ENCODE results near the gene RBM28. TPM values are rescaled to one million over a fixed set of nuclear protein-coding genes. Genes with fewer than 3 reads are reported as not detected.

RBM28 gene
- total RNA-seq, 1 experiment from 2014 or later = 54.1 TPM

DNA sequence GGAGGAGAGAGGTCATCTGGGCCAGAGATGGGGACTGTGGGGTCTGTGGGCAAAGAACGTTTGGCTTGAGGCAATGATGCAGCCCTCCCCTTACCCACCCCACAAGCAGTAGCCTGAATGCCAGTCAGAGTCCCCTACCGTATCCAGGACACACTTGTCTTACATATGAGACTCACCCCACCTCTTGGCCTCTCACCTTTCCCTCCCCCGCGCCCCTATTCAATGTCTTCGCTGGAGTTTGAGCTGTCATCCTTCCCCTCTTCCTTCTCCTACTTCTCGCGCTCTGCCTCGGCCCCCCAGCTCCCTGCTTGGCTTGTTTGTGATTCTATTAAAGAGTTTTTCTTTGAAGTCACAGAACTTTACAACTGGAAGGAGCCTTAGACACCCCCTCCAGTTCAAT, 8.9 kb upstream of the RBM28 start:
- Histone ChIP-seq H3K36me3 (ENCODE audit: control insufficient read depth, insufficient read depth, low read length) (no peaks in the 10 kb centered on the region), H3K27ac (ENCODE audit: low read length) (no peak overlapping the region), H3K9me3 (ENCODE audit: control insufficient read depth, insufficient read depth, low read depth, low read length) (no peaks in the 10 kb centered on the region), H3K4me1 (ENCODE audit: control insufficient read depth, insufficient read depth, low read length) (no peaks in the 10 kb centered on the region; the same call in 1 of the 2 replicates), H3K27me3 (ENCODE audit: control insufficient read depth, insufficient read depth, low read length) (no peaks in the 10 kb centered on the region), H3K4me3 (ENCODE audit: low read depth in 2 of 2, low read length in 2 of 2) (no peak overlapping the region)
- in situ Hi-C loops (cut with HindIII; ENCODE audit: low pct_unique_long_range_greater_than_20kb, low sequenced_read_pairs) = no loop called here
- ATAC-seq = no peak
- CTCF ChIA-PET = no interaction called here
- no TSS peak for BruUV-seq (replicated peaks)
- POLR2A ChIA-PET = no interaction called here
- TF ChIP-seq SIN3A (IDR thresholded peaks at IDR 0.05; ENCODE audit: borderline replicate concordance, insufficient read depth, low read depth, low read length) = no peak
- TF ChIP-seq TCF7L2 (IDR thresholded peaks at IDR 0.05; ENCODE audit: low read depth, low read length) = no peak
- TF ChIP-seq, protein P1, sequence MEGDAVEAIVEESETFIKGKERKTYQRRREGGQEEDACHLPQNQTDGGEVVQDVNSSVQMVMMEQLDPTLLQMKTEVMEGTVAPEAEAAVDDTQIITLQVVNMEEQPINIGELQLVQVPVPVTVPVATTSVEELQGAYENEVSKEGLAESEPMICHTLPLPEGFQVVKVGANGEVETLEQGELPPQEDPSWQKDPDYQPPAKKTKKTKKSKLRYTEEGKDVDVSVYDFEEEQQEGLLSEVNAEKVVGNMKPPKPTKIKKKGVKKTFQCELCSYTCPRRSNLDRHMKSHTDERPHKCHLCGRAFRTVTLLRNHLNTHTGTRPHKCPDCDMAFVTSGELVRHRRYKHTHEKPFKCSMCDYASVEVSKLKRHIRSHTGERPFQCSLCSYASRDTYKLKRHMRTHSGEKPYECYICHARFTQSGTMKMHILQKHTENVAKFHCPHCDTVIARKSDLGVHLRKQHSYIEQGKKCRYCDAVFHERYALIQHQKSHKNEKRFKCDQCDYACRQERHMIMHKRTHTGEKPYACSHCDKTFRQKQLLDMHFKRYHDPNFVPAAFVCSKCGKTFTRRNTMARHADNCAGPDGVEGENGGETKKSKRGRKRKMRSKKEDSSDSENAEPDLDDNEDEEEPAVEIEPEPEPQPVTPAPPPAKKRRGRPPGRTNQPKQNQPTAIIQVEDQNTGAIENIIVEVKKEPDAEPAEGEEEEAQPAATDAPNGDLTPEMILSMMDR (IDR thresholded peaks at IDR 0.05) = no peak
- no peak for TF ChIP-seq POLR2AphosphoS5 (IDR thresholded peaks at IDR 0.05; ENCODE audit: low read depth, low read length)
- TF ChIP-seq, protein P2, sequence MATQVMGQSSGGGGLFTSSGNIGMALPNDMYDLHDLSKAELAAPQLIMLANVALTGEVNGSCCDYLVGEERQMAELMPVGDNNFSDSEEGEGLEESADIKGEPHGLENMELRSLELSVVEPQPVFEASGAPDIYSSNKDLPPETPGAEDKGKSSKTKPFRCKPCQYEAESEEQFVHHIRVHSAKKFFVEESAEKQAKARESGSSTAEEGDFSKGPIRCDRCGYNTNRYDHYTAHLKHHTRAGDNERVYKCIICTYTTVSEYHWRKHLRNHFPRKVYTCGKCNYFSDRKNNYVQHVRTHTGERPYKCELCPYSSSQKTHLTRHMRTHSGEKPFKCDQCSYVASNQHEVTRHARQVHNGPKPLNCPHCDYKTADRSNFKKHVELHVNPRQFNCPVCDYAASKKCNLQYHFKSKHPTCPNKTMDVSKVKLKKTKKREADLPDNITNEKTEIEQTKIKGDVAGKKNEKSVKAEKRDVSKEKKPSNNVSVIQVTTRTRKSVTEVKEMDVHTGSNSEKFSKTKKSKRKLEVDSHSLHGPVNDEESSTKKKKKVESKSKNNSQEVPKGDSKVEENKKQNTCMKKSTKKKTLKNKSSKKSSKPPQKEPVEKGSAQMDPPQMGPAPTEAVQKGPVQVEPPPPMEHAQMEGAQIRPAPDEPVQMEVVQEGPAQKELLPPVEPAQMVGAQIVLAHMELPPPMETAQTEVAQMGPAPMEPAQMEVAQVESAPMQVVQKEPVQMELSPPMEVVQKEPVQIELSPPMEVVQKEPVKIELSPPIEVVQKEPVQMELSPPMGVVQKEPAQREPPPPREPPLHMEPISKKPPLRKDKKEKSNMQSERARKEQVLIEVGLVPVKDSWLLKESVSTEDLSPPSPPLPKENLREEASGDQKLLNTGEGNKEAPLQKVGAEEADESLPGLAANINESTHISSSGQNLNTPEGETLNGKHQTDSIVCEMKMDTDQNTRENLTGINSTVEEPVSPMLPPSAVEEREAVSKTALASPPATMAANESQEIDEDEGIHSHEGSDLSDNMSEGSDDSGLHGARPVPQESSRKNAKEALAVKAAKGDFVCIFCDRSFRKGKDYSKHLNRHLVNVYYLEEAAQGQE (IDR thresholded peaks at IDR 0.05; ENCODE audit: insufficient read depth in 1 of 2, low read depth in 2 of 2, low read length in 1 of 2) = no peak
- intact Hi-C loops (cut with micrococcal nuclease; ENCODE audit: unreplicated experiment) = no loop called here
- DNase-seq (ENCODE audit: low read depth, low spot score) = no peak

DNA sequence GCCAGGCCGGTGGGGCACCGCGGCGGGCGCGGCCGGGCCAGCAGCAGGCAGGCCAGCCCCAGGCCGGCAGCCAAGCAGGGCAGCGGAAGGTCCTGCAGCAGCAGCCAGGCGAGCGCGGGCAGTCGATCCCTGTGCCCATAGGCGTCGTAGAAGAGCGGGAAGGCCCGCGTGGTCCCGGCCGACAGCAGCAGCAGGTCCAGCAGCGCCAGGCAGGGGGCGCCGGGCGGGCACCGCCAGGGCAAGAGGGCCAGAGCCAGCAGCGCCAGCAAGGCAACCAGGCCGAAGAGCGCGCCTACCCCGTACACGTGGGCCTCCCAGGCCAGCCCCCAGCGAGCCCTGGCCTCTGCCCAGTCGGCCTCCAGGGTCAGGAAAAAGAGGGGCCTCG, 8.4 kb upstream of the RBM28 start:
- intact Hi-C loops (cut with micrococcal nuclease; ENCODE audit: unreplicated experiment) = no loop called here
- DNase-seq (ENCODE audit: low read depth, low spot score) (no peak), ATAC-seq (no peak)
- Histone ChIP-seq H3K9me3 (ENCODE audit: control insufficient read depth, insufficient read depth, low read depth, low read length) (no peaks in the 10 kb centered on the region), H3K4me3 (ENCODE audit: low read depth in 2 of 2, low read length in 2 of 2) (no peak overlapping the region), H3K27ac (ENCODE audit: low read length) (no peak overlapping the region), H3K27me3 (ENCODE audit: control insufficient read depth, insufficient read depth, low read length) (no peaks in the 10 kb centered on the region), H3K4me1 (ENCODE audit: control insufficient read depth, insufficient read depth, low read length) (no peaks in the 10 kb centered on the region), H3K36me3 (ENCODE audit: control insufficient read depth, insufficient read depth, low read length) (no peaks in the 10 kb centered on the region)
- POLR2A ChIA-PET = no interaction called here
- in situ Hi-C loops (cut with HindIII; ENCODE audit: low pct_unique_long_range_greater_than_20kb, low sequenced_read_pairs) = no loop called here
- CTCF ChIA-PET = no interaction called here
- no TSS peak for BruUV-seq (replicated peaks)
- TF ChIP-seq, protein P2 (IDR thresholded peaks at IDR 0.05; ENCODE audit: insufficient read depth in 1 of 2, low read depth in 2 of 2, low read length in 1 of 2) = no peak
- TF ChIP-seq POLR2AphosphoS5 (IDR thresholded peaks at IDR 0.05; ENCODE audit: low read depth, low read length) = no peak
- TF ChIP-seq, protein P1 (IDR thresholded peaks at IDR 0.05) = no peak; the same call in 1 of the 2 replicates
- no peak for TF ChIP-seq TCF7L2 (IDR thresholded peaks at IDR 0.05; ENCODE audit: low read depth, low read length)
- TF ChIP-seq SIN3A (IDR thresholded peaks at IDR 0.05; ENCODE audit: borderline replicate concordance, insufficient read depth, low read depth, low read length) = no peak

Measured in Panc1 (cell line).